H54 (cell line): ENCODE measurements around the gene LDAH.

ENCODE experiments used
- DNase-seq: peaks from one replicate; pipeline ENCODE4 v3.0.0; 2011; ENCODE audit warnings: low spot score, mixed read lengths; ENCODE audit not compliant: insufficient read length
- FAIRE-seq: peaks from 3 replicates; lab custom pipeline; 2011; peaks lifted over from hg19 to GRCh38; lab: Jason Lieb, UNC
- POLR2A ChIP-seq: IDR thresholded peaks from 2 replicates; pipeline ENCODE4 v1.6.1; 2011; ENCODE audit warnings: low read depth, mild to moderate bottlenecking, low read length

The LDAH gene

DNA sequence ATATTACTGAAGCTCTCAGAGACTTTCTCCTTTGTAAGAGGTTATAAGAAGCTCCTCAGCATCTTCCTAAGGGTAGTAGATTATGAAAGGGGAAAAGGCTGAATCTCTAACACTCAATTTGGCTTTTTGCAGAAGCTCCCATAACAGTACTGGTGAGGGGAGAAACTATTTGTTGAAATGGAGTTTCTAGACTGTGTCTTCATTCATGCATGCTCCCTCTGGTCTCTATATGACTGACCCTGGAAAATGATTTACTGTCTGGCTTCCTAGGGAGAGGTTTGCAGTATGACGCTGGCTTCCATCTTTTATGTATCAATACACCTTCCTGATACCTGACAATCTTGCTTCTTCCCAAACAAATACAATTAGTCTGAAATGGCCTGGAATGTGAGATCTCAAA is 63.9 kb downstream of the LDAH start:
- TF ChIP-seq POLR2A = no peak
- FAIRE-seq (no peak), DNase-seq (no peak)

DNA sequence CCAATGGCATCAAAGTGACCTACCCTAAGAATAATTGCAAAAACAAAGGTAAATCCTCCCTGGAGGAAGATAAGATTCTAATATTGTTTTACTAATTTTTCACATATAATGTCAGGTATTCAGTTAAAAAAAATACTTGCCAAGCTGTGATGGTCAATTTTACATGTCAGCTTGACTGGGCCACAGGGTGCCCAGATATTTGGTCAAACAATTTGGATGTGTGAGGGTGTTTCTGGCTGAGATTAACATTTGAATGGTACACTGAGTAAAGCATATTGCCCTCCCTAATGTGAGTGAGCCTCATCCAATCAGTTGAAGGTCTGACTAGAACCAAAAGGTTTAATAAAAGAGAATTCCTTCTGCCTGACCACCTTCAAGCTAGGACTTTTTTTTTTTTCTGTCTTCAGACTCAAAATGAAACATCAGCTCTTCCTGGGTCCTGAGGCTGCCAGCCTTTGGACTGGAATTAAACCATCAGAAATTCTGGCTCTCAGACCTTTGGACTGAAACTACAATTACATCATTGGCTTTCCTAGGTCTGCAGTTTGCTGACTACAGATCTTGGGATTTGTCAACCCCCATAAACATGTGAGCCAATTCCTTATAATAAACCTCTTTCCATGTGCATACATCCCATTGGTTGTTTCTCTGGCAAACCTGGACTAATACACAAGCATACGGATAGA is 65.4 kb downstream of the LDAH start:
- no peak for FAIRE-seq
- DNase-seq = no peak
- no peak for TF ChIP-seq POLR2A

DNA sequence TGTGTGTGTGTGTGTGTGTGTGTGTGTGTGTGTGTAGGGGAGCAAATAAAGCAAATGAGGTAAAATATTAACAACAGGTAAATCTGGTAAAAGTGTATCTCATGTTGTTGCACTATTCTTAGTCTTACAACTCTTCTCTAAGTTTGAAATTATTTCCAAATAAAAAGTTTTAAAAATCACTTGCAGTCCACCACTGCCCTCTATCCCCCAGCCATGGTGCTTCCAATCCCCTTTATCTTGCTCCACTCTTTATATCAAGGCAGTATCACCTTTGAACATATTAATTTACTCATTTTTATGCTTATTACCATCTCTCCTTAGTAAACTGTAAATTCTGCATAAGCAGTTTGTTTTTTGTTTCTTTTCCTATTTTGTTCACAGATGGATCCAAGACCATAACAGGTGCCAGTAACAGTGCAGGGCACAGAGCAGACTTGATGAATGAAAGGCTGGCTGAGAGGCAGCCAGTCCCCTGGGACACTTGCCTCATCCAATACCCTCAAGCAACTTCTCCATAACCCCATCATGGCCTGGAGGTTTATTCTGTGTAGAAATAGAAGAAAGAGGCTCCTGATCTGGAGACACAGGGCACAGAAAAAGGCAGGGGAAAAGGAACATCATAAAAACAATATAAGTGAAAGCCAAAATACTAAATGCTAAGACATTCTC is 67.6 kb downstream of the LDAH start:
- DNase-seq (no peak), FAIRE-seq (no peak)
- TF ChIP-seq POLR2A = no peak

DNA sequence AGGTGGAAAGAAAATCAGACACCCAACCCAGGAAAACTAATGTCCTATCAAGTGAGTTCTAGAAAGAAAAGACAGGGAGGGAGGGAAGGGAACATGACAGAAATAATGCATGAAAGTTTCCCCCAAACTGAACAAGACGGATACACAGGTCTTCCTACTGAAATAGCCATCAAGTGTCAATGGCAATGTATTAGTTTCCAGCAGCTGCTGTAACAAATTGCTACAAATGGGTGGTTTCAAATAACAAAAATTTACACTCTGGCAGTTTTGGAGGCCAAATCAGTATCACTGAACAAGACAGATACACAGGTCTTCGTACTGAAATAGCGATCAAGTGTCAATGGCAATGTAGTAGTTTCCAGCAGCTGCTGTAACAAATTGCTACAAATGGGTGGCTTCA is 70.6 kb downstream of the LDAH start:
- DNase-seq (no peak), FAIRE-seq (no peak)
- no peak for TF ChIP-seq POLR2A

DNA sequence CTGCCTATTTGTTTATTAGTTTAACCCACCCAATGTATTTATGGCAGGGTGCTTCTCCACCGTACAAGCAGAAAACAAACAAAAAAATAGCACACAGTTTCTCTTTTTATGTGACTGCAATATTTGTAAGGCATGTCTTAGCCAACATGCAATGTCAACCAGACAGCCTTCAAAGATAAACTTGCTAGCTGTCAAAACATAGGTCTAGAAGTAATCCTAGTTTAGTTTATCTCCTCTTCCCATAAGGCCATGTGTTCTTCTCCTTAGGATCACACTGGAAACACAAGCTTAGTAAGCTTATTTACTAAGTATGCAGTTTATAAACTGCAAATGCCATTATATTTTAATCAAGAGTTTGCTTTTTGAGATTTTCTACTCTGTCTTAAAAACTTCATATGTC is 75.6 kb downstream of the LDAH start:
- TF ChIP-seq POLR2A = no peak
- no peak for FAIRE-seq
- DNase-seq = no peak

DNA sequence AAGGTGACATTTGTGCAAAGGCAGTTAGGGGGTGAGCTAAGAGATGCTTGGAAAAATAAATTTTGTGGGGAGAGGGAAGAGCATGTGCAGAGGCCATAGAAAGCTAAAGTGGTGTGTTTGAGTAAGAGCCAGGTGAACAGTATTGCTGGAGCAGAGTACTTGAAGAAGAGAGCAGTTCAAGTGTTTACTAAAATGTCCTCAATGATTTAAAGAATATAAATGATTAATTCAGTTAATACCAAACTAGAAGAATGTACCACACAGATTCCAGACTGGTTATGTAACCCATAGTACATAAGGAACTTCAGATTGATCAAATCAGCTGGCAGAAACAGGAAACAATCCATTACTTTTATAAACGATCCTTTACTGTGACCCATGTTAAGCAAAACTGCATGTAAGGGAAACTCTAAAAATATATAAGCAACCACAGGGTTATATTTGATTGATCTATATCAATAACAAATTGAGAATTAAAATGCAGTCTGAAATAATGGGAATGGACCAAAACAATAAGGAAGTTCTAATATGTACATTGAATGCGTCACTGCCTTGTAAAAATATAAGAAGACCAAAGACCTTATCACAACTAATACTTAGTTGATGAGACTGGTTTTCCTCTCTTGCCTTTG is 76.9 kb downstream of the LDAH start:
- DNase-seq = no peak
- TF ChIP-seq POLR2A = no peak
- no peak for FAIRE-seq

DNA sequence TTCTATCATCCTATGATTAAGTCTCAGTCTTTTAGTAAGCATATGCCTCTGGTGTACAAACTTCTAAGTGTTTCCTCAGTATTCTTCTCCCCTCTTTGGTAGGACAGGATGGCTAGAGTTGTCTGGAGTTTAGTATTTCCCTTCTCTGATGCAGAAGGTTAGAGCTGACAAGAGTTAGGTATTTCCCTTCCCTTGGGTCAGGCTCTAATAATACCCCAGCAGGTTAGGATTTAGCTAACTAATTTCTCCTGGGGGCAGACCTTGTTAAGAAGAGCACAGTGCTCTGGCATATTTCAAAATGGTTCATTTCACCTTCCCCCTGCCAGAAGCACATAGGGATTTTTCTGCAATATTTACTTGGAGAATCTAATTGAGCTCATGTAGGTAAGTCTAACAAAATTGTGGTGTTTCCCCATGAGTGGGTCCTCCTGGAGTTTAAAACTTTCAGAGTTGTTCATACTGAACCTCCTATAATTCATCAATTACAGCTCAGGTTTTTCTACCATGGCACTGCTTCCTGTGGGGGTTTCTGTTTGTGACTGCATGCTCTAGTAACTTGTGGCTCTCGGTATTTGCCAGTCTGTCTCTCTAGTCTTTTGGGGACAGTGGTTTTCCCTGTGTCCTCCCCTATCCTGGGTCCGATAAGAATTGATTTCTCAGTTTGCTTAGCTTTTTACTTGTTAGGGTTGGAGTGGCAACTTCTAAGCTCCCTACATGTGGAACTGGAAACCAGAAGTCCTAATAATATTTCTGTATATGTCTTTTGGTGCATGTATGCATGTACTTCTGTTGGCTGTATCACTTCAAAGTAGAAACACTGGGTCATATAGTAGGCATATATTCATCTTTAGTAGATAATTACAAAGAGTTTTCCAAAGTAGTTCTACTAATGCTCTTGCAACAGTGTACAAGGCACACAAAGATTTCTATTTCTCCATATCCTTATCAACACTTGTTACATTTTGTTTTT is 78.2 kb downstream of the LDAH start:
- TF ChIP-seq POLR2A = no peak
- no peak for FAIRE-seq
- DNase-seq = no peak

DNA sequence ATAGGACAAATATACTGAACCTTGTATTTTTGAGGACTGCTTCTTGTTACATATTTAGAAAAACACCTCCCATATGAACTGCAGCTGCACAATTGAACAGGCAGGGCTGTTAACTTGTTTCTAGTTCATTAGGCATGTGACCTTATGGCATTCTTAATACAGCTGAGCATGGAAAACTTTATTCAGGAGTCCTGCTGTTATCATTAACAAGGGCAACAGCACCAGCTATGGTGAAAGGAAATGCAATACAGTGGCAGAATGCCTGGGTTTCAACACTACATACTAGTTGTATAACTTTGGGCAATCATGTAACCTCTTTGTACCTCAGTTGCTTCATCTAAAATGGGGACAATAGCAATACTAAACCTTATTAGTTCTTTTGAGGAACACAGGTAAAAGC is 84.1 kb downstream of the LDAH start:
- DNase-seq = no peak
- no peak for TF ChIP-seq POLR2A
- no peak for FAIRE-seq

DNA sequence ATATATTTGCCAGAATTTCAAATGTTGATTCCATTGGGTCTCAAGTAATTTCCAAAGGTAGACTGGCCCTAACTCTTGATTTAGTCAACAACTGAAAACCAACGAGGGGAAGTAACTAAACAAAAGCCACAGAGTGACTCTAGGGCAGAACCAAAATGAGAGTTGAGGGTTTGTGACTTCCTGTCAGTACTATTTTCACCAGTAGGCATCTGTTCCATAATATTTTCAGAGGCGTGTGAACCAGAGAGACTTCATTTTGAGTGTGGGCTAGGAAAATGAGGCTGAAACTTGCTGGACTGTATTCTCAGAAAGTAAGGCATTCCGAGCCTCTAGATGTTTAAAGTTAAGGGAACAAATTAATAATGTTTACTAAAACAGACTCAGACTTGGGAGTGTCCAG is 85.4 kb downstream of the LDAH start:
- no peak for TF ChIP-seq POLR2A
- DNase-seq (no peak), FAIRE-seq (no peak)

DNA sequence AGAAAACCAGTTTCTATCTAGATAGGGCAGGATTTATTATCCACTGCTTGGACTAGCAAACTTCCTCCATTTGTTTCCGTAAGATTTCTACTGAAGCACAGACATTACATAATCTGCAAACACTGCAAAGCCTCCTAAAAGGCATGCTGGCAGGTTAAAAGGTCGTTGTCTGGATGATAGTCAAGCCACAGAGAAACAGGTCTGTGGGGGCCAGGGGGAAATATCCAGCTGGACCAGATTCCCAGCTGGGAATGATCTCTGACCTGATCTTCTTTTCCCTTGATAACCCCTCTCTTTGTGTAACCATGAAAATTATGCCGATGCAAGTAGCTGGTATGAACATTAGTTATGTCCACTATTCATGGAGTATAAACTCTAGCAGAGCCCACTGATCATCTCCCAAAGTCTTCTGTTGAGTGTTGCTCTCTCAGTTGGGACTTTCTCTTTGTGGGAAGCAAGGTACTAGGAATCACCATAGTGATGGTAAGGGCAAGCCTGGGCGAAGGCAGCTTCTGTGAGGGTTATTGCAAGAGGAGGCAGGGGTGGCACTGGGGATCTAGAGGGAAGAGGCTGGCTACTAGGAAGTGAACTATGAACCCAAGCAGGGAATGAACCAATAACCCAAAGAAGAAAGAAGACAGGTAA is 94.7 kb downstream of the LDAH start:
- FAIRE-seq (peak; percentile 30), DNase-seq (no peak)
- TF ChIP-seq POLR2A = no peak

DNA sequence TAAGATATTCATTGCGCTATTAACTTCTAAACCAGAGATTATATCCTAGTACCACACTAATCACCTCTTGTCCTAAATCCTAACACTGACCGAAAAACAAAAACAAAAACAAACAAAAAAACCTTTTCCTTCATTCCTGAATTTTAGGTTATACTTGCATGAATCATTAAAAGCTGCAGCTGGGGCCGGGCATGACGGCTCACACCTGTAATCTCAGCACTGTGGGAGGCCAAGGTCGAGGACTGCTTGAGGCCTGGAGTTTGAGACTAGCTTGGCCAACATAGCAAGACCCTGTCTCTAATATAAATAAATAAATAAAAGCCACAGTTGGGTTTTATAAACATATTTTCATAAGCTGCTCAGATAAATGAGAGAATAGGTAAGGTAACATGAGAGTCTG is 96.0 kb downstream of the LDAH start:
- no peak for FAIRE-seq
- TF ChIP-seq POLR2A = no peak

DNA sequence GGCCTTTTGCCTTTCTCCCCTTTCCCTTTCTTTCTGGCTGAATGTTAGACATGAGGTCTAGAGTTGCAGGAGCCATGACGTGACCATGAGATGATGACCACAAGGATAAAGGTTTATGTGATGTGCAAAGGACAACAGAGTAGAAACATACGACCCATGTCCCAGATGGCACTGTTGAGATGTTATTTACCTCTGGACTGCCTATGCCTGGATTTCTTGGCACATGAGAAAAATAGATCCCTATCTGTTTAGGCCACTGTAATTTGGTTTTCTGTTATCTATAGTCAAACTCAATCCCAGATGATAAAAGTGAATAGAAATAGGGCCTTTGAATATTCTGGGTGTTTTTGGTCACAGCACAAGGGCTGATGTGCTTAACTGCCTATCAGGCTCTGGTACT is 97.1 kb downstream of the LDAH start:
- TF ChIP-seq POLR2A = no peak
- no peak for DNase-seq
- FAIRE-seq = peak; percentile 53

More for the DNA sequence above, 96.0 kb downstream of the LDAH start:
- DNase-seq = no peak

DNA sequence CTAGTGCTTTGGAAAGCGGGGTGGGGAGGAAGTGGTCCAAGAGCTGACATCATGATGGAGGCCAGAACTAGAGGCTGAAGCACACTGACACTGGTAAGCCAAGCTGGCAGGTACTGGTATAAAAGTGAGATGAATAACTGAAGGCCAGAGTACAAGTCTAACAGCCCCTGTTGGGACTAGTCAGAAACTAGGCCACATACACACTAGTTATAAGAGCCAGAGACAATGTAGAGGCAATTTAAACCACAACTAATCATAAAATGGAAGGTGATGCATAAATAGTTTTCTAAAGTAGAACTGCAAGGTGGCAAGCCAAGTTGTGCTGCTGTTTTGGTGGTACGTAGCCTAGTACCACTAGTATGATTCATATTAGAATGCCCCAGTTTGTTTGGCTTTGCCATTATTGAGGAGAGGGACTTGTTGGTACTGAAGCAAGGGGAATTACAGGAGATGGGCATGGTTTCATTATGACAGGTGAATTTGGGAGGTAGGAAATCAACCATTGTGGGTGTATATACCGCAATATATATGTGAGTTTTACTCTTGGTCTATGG is 98.3 kb downstream of the LDAH start:
- TF ChIP-seq POLR2A = no peak
- DNase-seq (no peak), FAIRE-seq (no peak)

DNA sequence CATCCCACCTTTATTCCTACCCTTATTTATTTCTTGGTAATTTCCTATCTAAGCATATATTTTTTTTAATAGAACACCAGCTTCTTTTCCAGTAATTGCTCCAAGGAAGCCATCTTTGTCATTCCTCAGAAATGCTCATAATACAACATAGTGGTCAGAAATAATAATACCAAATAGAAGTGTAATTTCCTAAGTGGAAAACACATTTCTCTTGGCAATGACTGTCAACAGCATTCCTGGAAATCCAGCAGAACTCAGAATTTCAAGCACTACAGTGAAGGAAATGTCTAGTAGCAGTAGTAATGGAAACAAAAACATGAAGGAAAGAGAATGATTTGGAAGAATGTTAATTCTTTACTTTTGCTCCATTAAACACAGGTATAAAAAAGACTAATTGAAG is 99.4 kb downstream of the LDAH start:
- no peak for DNase-seq
- FAIRE-seq = no peak

More for the DNA sequence above, 99.4 kb downstream of the LDAH start:
- TF ChIP-seq POLR2A = no peak
